B cell (primary cell): ENCODE results near the gene RNF135. TPM values are rescaled to one million over a fixed set of nuclear protein-coding genes. Genes with fewer than 3 reads are reported as not detected.

Experiments used
- ATAC-seq: fragments of 200-7000 bp; cut with Tn5 transposase; one replicate; pipeline ENCODE4 v1.10.0; 2021; ENCODE audit warnings: low read depth, mild to moderate bottlenecking, moderate number of reproducible peaks, moderate library complexity
- CTCF ChIA-PET: fragments of 350-600 bp; sonication (Branson Sonifier 250); formaldehyde crosslinking; loops from one replicate; lab custom pipeline; 2021; ENCODE audit warnings: antibody characterized with exemption, inconsistent platforms; lab: Charles Lee
- POLR2A ChIA-PET: fragments of 350-600 bp; sonication (Branson Sonifier 250); formaldehyde crosslinking; loops from one replicate; lab custom pipeline; 2021; ENCODE audit warnings: antibody characterized with exemption; lab: Charles Lee
- DNase-seq: peaks from one replicate; pipeline ENCODE4 v3.0.0; 2013
- H2AFZ ChIP-seq: 2 replicates; pipeline ENCODE4 v1.6.1; 2012; ENCODE audit warnings: mild to moderate bottlenecking, low read depth, low read length; ENCODE audit not compliant: insufficient read depth, poor library complexity, severe bottlenecking
- H3K27ac ChIP-seq, 2 donors: 1 replicate in 1 of 2; 2 replicates in 1 of 2; pipeline ENCODE4 v1.5.1; 2012 to 2013; ENCODE audit warnings: low read length in 2 of 2, mild to moderate bottlenecking in 2 of 2, moderate library complexity in 1 of 2
- H3K27me3 ChIP-seq, 4 experiments: fragments of 200-600 bp in 1 of 4; sonication (generic) in 1 of 4; replicated peaks in 1 of 4; 1 replicate in 2 of 4; 2 replicates in 2 of 4; pipeline versions ENCODE4 v1.6.1 to v1.7.0; 2013 to 2016; ENCODE audit warnings: low read length in 3 of 4, mild to moderate bottlenecking in 2 of 4, mixed read lengths in 1 of 4, moderate library complexity in 1 of 4; ENCODE audit not compliant: insufficient read depth in 4 of 4, control insufficient read depth in 3 of 4; ENCODE audit errors: control extremely low read depth in 1 of 4
- H3K36me3 ChIP-seq, 2 experiments: replicated peaks in 1 of 2; 1 replicate in 1 of 2; 2 replicates in 1 of 2; pipeline versions ENCODE4 v1.6.1 to v1.7.1; 2013; ENCODE audit warnings: low read length in 1 of 2; ENCODE audit not compliant: insufficient read depth in 2 of 2, control insufficient read depth in 1 of 2; ENCODE audit errors: control extremely low read depth in 1 of 2, extremely low read depth in 1 of 2
- H3K4me1 ChIP-seq, 2 donors: fragments of 200-600 bp in 1 of 2; sonication (generic) in 1 of 2; 1 replicate in 1 of 2; 2 replicates in 1 of 2; pipeline versions ENCODE4 v1.5.1 to v1.6.1; 2013 to 2017; ENCODE audit warnings: low read length in 2 of 2; ENCODE audit not compliant: control insufficient read depth in 2 of 2, insufficient read depth in 2 of 2
- H3K4me2 ChIP-seq: replicated peaks from 2 replicates; pipeline ENCODE3; 2012; ENCODE audit warnings: mild to moderate bottlenecking, low read depth, low read length; ENCODE audit not compliant: poor library complexity, severe bottlenecking
- H3K4me3 ChIP-seq, 5 experiments: fragments of 200-600 bp in 1 of 5; sonication (generic) in 1 of 5; 1 replicate in 3 of 5; 2 replicates in 2 of 5; pipeline versions ENCODE4 v1.5.1 to v1.7.0; 2011 to 2016; ENCODE audit warnings: low read length in 4 of 5, mild to moderate bottlenecking in 4 of 5, low read depth in 2 of 5, control low read depth in 1 of 5, moderate library complexity in 1 of 5; ENCODE audit not compliant: insufficient read depth in 1 of 5; ENCODE audit errors: control extremely low read depth in 1 of 5, extremely low read depth in 1 of 5
- H3K79me2 ChIP-seq: fragments of 200-600 bp; sonication (generic); one replicate; pipeline ENCODE4 v1.6.0; 2016; ENCODE audit warnings: low read length; ENCODE audit not compliant: control insufficient read depth, insufficient read depth
- H3K9ac ChIP-seq: fragments of 200-600 bp; sonication (generic); 2 replicates; pipeline ENCODE4 v1.6.1; 2017; ENCODE audit warnings: mild to moderate bottlenecking, low read length, moderate library complexity
- H3K9me3 ChIP-seq, 3 donors: one replicate each; pipeline versions ENCODE4 v1.6.1 to v1.7.1; 2013; ENCODE audit warnings: low read length in 2 of 3; ENCODE audit not compliant: control insufficient read depth in 2 of 3, insufficient read depth in 1 of 3; ENCODE audit errors: control extremely low read depth in 1 of 3
- H4K20me1 ChIP-seq: 2 replicates; pipeline ENCODE4 v1.6.0; 2012; ENCODE audit warnings: mild to moderate bottlenecking, low read length; ENCODE audit not compliant: insufficient read depth, control insufficient read depth, poor library complexity, severe bottlenecking
- H3K27ac Mint-ChIP-seq: one replicate; pipeline ENCODE4 v1.8.0; 2021; ENCODE audit warnings: mixed read lengths
- H3K27me3 Mint-ChIP-seq: one replicate; pipeline ENCODE4 v1.8.0; 2021; ENCODE audit warnings: mixed read lengths
- H3K4me1 Mint-ChIP-seq: one replicate; pipeline ENCODE4 v1.8.0; 2021; ENCODE audit warnings: mixed read lengths
- H3K4me3 Mint-ChIP-seq: one replicate; pipeline ENCODE4 v1.8.0; 2021; ENCODE audit warnings: mixed read lengths
- H3K9me3 Mint-ChIP-seq: one replicate; pipeline ENCODE4 v1.8.0; 2022; ENCODE audit warnings: mixed read lengths; ENCODE audit not compliant: insufficient read depth
- CTCF ChIP-seq: fragments of 200-600 bp; IDR thresholded peaks from one replicate; pipeline ENCODE4 v1.8.0; 2022; ENCODE audit warnings: antibody characterized with exemption, mild to moderate bottlenecking
- EZH2 ChIP-seq: IDR thresholded peaks from 2 replicates; pipeline ENCODE4 v1.6.1; 2012; ENCODE audit warnings: borderline replicate concordance, low read depth, mild to moderate bottlenecking, moderate library complexity, low read length; ENCODE audit not compliant: insufficient read depth, poor library complexity, severe bottlenecking
- WGBS: methylation state at CpG from one replicate; pipeline ENCODE4 v1.1.5; 2013; ENCODE audit warnings: missing lambda C conversion rate; ENCODE audit not compliant: insufficient coverage; 5-methylcytosine and 5-hydroxymethylcytosine counted together
- intact Hi-C: fragments of 100-400 bp; cut with micrococcal nuclease; formaldehyde crosslinking; loops from one replicate; pipeline ENCODE4 v1.10.0; 2022
- polyA plus RNA-seq: library from polyadenylated mRNA; depleted of rRNA; stranded (reverse); fragments of >200 nt; gene quantifications from 2 replicates; pipeline ENCODE4 v1.2.3, GENCODE V29; 2012
- total RNA-seq, 2 donors: library from RNA; stranded (reverse); fragments of 120-200 nt in 1 of 2; gene quantifications; 1 replicate in 1 of 2; 2 replicates in 1 of 2; pipeline versions ENCODE4 v1.2.3 to v1.2.4, GENCODE V29; 2013 to 2022

RNF135 gene
- total and polyA plus RNA-seq, 2 donors (not counting 1 experiment from before 2014, with no cell fraction given): 23.4 to 24.2 TPM

- Histone ChIP-seq H2AFZ (no peak overlapping the region), H3K36me3 (peaks cover 0 to 7% of the 10 kb centered on the region in 2 experiments), H3K4me1 (peaks cover 7 to 12% of the 10 kb centered on the region in 2 donors), H3K27me3 (no peaks in the 10 kb centered on the region), H3K4me3 (no peak overlapping the region), H3K9ac (no peak overlapping the region), H4K20me1 (no peaks in the 10 kb centered on the region), H3K79me2 (peaks cover 11% of the 10 kb centered on the region), H3K9me3 (no peaks in the 10 kb centered on the region), H3K4me2 (no peak overlapping the region), H3K27ac (no peak overlapping the region)
- Mint-ChIP-seq H3K4me1 (peaks cover 12% of the 10 kb centered on the region), H3K27ac (no peak overlapping the region), H3K27me3 (no peaks in the 10 kb centered on the region), H3K9me3 (no peaks in the 10 kb centered on the region), H3K4me3 (no peak overlapping the region)
- ATAC-seq: no peak
- TF ChIP-seq EZH2: no peak
- no peak for TF ChIP-seq CTCF
- ChIA-PET CTCF (no interaction called here), POLR2A (no interaction called here)
- DNase-seq: no peak
- no CpG with 5 or more reads among the region's 4 CpGs for WGBS
- intact Hi-C loops: no loop called here
Measured at GRCh38 chr17:30942308-30943079, 28.3 kb upstream of the RNF135 start.

GRCh38 chr17:30947796-30948195, 23.0 kb upstream of the RNF135 start:
- H3K27me3 ChIP-seq: no peaks in the 10 kb centered on the region
- no peak overlapping the region for H2AFZ ChIP-seq
- Mint-ChIP-seq H3K9me3 (no peaks in the 10 kb centered on the region), H3K4me3 (no peak overlapping the region), H3K27ac (no peak overlapping the region), H3K4me1 (peaks cover 22% of the 10 kb centered on the region), H3K27me3 (no peaks in the 10 kb centered on the region)
- no peak overlapping the region for H3K9ac ChIP-seq
- TF ChIP-seq CTCF: no peak
- no peak for TF ChIP-seq EZH2
- no peaks in the 10 kb centered on the region for H3K79me2 ChIP-seq
- no peak overlapping the region for H3K27ac ChIP-seq
- H4K20me1 ChIP-seq: no peaks in the 10 kb centered on the region
- WGBS: 100% methylated on average over 2 of the region's 5 CpGs
- DNase-seq (no peak), ATAC-seq (no peak)
- ChIA-PET CTCF (no interaction called here), POLR2A (no interaction called here)
- no peaks in the 10 kb centered on the region for H3K9me3 ChIP-seq
- H3K4me1 ChIP-seq: peaks cover 32 to 39% of the 10 kb centered on the region in 2 donors
- peaks cover 0 to 11% of the 10 kb centered on the region in 2 experiments for H3K36me3 ChIP-seq
- H3K4me3 ChIP-seq: no peak overlapping the region
- no peak overlapping the region for H3K4me2 ChIP-seq
- intact Hi-C loops: no loop called here
